HepG2 (cell line): Measurements from ENCODE around the gene NLRP12. TPM values are rescaled to one million over a fixed set of nuclear protein-coding genes. Genes with fewer than 3 reads are reported as not detected.
A peak's percentile ranks its signal among the peaks of the same experiment; 100 is the strongest.

ENCODE experiments used
- HNF4G ChIP-seq, 2 experiments: sonication (generic) in 1 of 2; formaldehyde crosslinking in 1 of 2; IDR thresholded peaks; 2 replicates each; pipeline versions ENCODE4 v1.4.0 to v1.6.1; 2011 to 2020; ENCODE audit warnings: borderline replicate concordance in 2 of 2, low read depth in 2 of 2, mild to moderate bottlenecking in 2 of 2, low read length in 1 of 2, missing genetic modification reagents in 1 of 2, moderate library complexity in 1 of 2
- MAFK ChIP-seq, 2 experiments: IDR thresholded peaks in 1 of 2; conservative IDR thresholded peaks in 1 of 2; 2 replicates each; pipeline ENCODE4 v1.6.1; 2011; ENCODE audit warnings: improper control_type of control experiment in 2 of 2, low read length in 2 of 2
- SMARCC2 ChIP-seq: fragments of 450-650 bp; IDR thresholded peaks from 2 replicates; pipeline ENCODE4 v1.6.1; 2017; ENCODE audit warnings: antibody characterized with exemption, mild to moderate bottlenecking
- SOX13 ChIP-seq, 3 experiments: fragments of 450-650 bp in 1 of 3; sonication (generic) in 1 of 3; formaldehyde crosslinking in 1 of 3; IDR thresholded peaks in 2 of 3; conservative IDR thresholded peaks in 1 of 3; 2 replicates each; pipeline versions ENCODE4 v1.5.0 to v1.6.1; 2016 to 2020; ENCODE audit warnings: antibody characterized with exemption in 1 of 3, mild to moderate bottlenecking in 1 of 3, missing compliant biosample characterization in 1 of 3, missing genetic modification reagents in 1 of 3, moderate library complexity in 1 of 3
- SP5 ChIP-seq: IDR thresholded peaks from 2 replicates; pipeline ENCODE4 v1.6.1; 2016; ENCODE audit warnings: low read depth, borderline replicate concordance
- TBL1XR1 ChIP-seq: fragments of 150-350 bp; IDR thresholded peaks from 2 replicates; pipeline ENCODE4 v1.6.1; 2014; ENCODE audit warnings: borderline replicate concordance, low read length; ENCODE audit not compliant: partially characterized antibody
- ZBTB25 ChIP-seq: IDR thresholded peaks from 2 replicates; pipeline ENCODE4 v1.6.1; 2018; ENCODE audit warnings: missing genetic modification reagents
- ZMYM2 ChIP-seq: sonication (generic); formaldehyde crosslinking; IDR thresholded peaks from 2 replicates; pipeline ENCODE4 v1.8.0; 2022; ENCODE audit warnings: mild to moderate bottlenecking, missing genetic modification reagents
- ZNF484 ChIP-seq: sonication (generic); formaldehyde crosslinking; IDR thresholded peaks from 2 replicates; pipeline ENCODE4 v1.5.1; 2020; ENCODE audit warnings: mild to moderate bottlenecking, low read depth, missing genetic modification reagents, borderline replicate concordance
- polyA plus RNA-seq, 8 experiments: library from polyadenylated mRNA; depleted of rRNA in 3 of 8; stranded (reverse) in 7 of 8; unstranded in 1 of 8; fragments of >200 nt; fragmentation: Illumina TruSeq in 4 of 8; extraction: Trizol in 4 of 8; gene quantifications; 2 replicates each; pipeline versions ENCODE4 v1.2.1 to v1.2.3, GENCODE V29; 2011 to 2016; ENCODE audit warnings: low read depth in 4 of 8, missing spikeins in 1 of 8, mixed read lengths in 1 of 8; ENCODE audit not compliant: insufficient read depth in 1 of 8
- total RNA-seq, 5 experiments: library from RNA; depleted of rRNA; stranded (reverse); fragments of >200 nt; fragmentation: Illumina TruSeq; extraction: Trizol; gene quantifications; 2 replicates each; pipeline ENCODE4 v1.2.3, GENCODE V29; 2016; ENCODE audit warnings: low read depth in 1 of 5
- TF ChIP-seq, protein P1 (sequence below): sonication (generic); formaldehyde crosslinking; IDR thresholded peaks from 2 replicates; pipeline ENCODE4 v1.4.0; 2020; ENCODE audit warnings: missing genetic modification reagents, mild to moderate bottlenecking, borderline replicate concordance
- TF ChIP-seq, protein P2 (sequence below): sonication (generic); formaldehyde crosslinking; IDR thresholded peaks from 2 replicates; pipeline ENCODE4 v1.4.0; 2020; ENCODE audit warnings: mild to moderate bottlenecking, missing genetic modification reagents
- TF ChIP-seq, protein P3 (sequence below), 2 experiments: sonication (generic) in 1 of 2; formaldehyde crosslinking in 1 of 2; IDR thresholded peaks; 2 replicates each; pipeline versions ENCODE4 v1.6.1 to v1.9.0; 2014 to 2022; ENCODE audit warnings: antibody characterized with exemption in 1 of 2, borderline replicate concordance in 1 of 2, inconsistent platforms in 1 of 2, low read depth in 1 of 2, missing genetic modification reagents in 1 of 2
- TF ChIP-seq, protein P4 (sequence below): sonication (generic); formaldehyde crosslinking; IDR thresholded peaks from 2 replicates; pipeline ENCODE4 v1.4.0; 2020; ENCODE audit warnings: mild to moderate bottlenecking, low read depth, missing genetic modification reagents

NLRP12 gene
- total and polyA plus RNA-seq, 2 of the 13 experiments (the other 11 are each of a cell fraction or from before 2014, with no cell fraction given): 0.15 to 0.20 TPM

DNA sequence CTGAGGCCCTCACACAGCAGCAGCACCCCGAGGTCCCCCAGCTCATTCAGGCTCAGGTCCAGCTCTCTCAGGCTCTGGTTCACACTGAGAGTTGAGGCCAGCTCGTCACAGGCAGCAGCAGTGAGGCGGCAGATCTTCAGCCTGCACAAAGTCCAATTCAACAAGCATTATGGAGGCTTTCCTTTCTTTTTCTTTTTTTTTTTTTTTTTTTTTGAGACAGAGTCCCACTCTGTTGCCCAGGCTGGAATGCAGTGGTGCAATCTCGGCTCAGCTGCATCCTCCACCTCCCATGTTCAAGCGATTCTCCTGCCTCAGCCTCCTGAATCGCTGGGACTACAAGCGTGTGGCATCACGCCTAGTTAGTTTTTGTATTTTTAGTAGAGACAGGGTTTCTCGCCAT is 22.9 kb downstream of the NLRP12 start (continued):
- TF ChIP-seq HNF4G (IDR thresholded peaks at IDR 0.05; ENCODE audit: borderline replicate concordance, low read depth, low read length) (no peak), HNF4G (CRISPR knock-in tag; IDR thresholded peaks at IDR 0.05; ENCODE audit: borderline replicate concordance, low read depth) (no peak), ZNF484 (no peak), ZMYM2 (CRISPR knock-in tag) (no peak), SOX13 (IDR thresholded peaks at IDR 0.05) (no peak), SOX13 (CRISPR knock-in tag; conservative IDR thresholded peaks at IDR 0.05 in 1 of 2, IDR thresholded peaks at IDR 0.05 in 1 of 2) (no peak), TBL1XR1 (no peak), SP5 (no peak), SMARCC2 (no peak), ZBTB25 (CRISPR knock-in tag) (no peak), MAFK (conservative IDR thresholded peaks at IDR 0.05 in 1 of 2, IDR thresholded peaks at IDR 0.05 in 1 of 2; ENCODE audit: low read length in 2 of 2) (no peak)
- TF ChIP-seq, protein P1, sequence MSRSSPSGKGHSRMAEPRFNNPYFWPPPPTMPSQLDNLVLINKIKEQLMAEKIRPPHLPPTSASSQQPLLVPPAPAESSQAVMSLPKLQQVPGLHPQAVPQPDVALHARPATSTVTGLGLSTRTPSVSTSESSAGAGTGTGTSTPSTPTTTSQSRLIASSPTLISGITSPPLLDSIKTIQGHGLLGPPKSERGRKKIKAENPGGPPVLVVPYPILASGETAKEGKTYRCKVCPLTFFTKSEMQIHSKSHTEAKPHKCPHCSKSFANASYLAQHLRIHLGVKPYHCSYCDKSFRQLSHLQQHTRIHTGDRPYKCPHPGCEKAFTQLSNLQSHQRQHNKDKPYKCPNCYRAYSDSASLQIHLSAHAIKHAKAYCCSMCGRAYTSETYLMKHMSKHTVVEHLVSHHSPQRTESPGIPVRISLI (CRISPR knock-in tag): peak; percentile 94
- TF ChIP-seq, protein P2, sequence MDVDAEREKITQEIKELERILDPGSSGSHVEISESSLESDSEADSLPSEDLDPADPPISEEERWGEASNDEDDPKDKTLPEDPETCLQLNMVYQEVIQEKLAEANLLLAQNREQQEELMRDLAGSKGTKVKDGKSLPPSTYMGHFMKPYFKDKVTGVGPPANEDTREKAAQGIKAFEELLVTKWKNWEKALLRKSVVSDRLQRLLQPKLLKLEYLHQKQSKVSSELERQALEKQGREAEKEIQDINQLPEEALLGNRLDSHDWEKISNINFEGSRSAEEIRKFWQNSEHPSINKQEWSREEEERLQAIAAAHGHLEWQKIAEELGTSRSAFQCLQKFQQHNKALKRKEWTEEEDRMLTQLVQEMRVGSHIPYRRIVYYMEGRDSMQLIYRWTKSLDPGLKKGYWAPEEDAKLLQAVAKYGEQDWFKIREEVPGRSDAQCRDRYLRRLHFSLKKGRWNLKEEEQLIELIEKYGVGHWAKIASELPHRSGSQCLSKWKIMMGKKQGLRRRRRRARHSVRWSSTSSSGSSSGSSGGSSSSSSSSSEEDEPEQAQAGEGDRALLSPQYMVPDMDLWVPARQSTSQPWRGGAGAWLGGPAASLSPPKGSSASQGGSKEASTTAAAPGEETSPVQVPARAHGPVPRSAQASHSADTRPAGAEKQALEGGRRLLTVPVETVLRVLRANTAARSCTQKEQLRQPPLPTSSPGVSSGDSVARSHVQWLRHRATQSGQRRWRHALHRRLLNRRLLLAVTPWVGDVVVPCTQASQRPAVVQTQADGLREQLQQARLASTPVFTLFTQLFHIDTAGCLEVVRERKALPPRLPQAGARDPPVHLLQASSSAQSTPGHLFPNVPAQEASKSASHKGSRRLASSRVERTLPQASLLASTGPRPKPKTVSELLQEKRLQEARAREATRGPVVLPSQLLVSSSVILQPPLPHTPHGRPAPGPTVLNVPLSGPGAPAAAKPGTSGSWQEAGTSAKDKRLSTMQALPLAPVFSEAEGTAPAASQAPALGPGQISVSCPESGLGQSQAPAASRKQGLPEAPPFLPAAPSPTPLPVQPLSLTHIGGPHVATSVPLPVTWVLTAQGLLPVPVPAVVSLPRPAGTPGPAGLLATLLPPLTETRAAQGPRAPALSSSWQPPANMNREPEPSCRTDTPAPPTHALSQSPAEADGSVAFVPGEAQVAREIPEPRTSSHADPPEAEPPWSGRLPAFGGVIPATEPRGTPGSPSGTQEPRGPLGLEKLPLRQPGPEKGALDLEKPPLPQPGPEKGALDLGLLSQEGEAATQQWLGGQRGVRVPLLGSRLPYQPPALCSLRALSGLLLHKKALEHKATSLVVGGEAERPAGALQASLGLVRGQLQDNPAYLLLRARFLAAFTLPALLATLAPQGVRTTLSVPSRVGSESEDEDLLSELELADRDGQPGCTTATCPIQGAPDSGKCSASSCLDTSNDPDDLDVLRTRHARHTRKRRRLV (CRISPR knock-in tag): no peak
- TF ChIP-seq, protein P3, sequence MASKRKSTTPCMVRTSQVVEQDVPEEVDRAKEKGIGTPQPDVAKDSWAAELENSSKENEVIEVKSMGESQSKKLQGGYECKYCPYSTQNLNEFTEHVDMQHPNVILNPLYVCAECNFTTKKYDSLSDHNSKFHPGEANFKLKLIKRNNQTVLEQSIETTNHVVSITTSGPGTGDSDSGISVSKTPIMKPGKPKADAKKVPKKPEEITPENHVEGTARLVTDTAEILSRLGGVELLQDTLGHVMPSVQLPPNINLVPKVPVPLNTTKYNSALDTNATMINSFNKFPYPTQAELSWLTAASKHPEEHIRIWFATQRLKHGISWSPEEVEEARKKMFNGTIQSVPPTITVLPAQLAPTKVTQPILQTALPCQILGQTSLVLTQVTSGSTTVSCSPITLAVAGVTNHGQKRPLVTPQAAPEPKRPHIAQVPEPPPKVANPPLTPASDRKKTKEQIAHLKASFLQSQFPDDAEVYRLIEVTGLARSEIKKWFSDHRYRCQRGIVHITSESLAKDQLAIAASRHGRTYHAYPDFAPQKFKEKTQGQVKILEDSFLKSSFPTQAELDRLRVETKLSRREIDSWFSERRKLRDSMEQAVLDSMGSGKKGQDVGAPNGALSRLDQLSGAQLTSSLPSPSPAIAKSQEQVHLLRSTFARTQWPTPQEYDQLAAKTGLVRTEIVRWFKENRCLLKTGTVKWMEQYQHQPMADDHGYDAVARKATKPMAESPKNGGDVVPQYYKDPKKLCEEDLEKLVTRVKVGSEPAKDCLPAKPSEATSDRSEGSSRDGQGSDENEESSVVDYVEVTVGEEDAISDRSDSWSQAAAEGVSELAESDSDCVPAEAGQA (IDR thresholded peaks at IDR 0.05; ENCODE audit: low read depth): no peak
- TF ChIP-seq, protein P3 (CRISPR knock-in tag; IDR thresholded peaks at IDR 0.05; ENCODE audit: borderline replicate concordance): no peak
- TF ChIP-seq, protein P4, sequence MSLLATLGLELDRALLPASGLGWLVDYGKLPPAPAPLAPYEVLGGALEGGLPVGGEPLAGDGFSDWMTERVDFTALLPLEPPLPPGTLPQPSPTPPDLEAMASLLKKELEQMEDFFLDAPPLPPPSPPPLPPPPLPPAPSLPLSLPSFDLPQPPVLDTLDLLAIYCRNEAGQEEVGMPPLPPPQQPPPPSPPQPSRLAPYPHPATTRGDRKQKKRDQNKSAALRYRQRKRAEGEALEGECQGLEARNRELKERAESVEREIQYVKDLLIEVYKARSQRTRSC: no peak
